Natural killer cell treated with Interleukin-12 subunit alpha and Interleukin-12 subunit beta and Interleukin-15 and Interleukin-18, amount 100 ng/mL, for 72 hours (primary cell): ENCODE results near the gene SSR1. TPM values are rescaled to one million over a fixed set of nuclear protein-coding genes. Genes with fewer than 3 reads are reported as not detected.
A peak's percentile ranks its signal among the peaks of the same experiment; 100 is the strongest.

ENCODE experiments used
- ATAC-seq, 2 donors: fragments of 150-1000 bp; cut with Tn5 transposase in 1 of 2; sonication (Bioruptor Pico), chemical (Tn5 transposase) in 1 of 2; 2 replicates each; pipeline ENCODE4 v1.10.0; 2021
- DNase-seq: peaks from one replicate; pipeline ENCODE4 v3.0.0; 2022; ENCODE audit warnings: low spot score
- H3K27ac Mint-ChIP-seq, 2 donors: 1 replicate in 1 of 2; 2 replicates in 1 of 2; pipeline ENCODE4 v1.8.0; 2022; ENCODE audit warnings: mixed read lengths in 2 of 2, mild to moderate bottlenecking in 1 of 2, moderate library complexity in 1 of 2
- H3K27me3 Mint-ChIP-seq, 2 donors: 1 replicate in 1 of 2; 2 replicates in 1 of 2; pipeline ENCODE4 v1.8.0; 2022; ENCODE audit warnings: mixed read lengths in 2 of 2
- H3K36me3 Mint-ChIP-seq: one replicate; pipeline ENCODE4 v1.8.0; 2022; ENCODE audit warnings: mixed read lengths
- H3K4me1 Mint-ChIP-seq, 2 donors: 1 replicate in 1 of 2; 2 replicates in 1 of 2; pipeline ENCODE4 v1.8.0; 2022; ENCODE audit warnings: low read depth in 2 of 2, mixed read lengths in 2 of 2, mild to moderate bottlenecking in 1 of 2
- H3K4me3 Mint-ChIP-seq: one replicate; pipeline ENCODE4 v1.8.0; 2022; ENCODE audit warnings: mixed read lengths
- H3K9me3 Mint-ChIP-seq: 2 replicates; pipeline ENCODE4 v1.8.0; 2022; ENCODE audit warnings: mixed read lengths
- total RNA-seq, 2 donors: library from RNA; stranded (reverse); gene quantifications; one replicate each; pipeline ENCODE4 v1.2.3, GENCODE V29; 2022

The SSR1 gene
- total RNA-seq, 2 donors from 2014 or later, result 154 to 194 TPM

GRCh38 chr6:7241709-7242645 is 71.0 kb downstream of the SSR1 start:
- DNase-seq (no peak), ATAC-seq (no peak)
- H3K27me3 Mint-ChIP-seq, result no peaks in the 10 kb centered on the region
- H3K27ac Mint-ChIP-seq, result peak overlapping the region in 1 of 2 donors; percentile 50
- peaks cover 5 to 16% of the 10 kb centered on the region in 2 donors for H3K4me1 Mint-ChIP-seq
- H3K4me3 Mint-ChIP-seq, result no peak overlapping the region
- no peaks in the 10 kb centered on the region for H3K9me3 Mint-ChIP-seq
- H3K36me3 Mint-ChIP-seq, result no peaks in the 10 kb centered on the region

- no peak for ATAC-seq
- peaks cover 5 to 17% of the 10 kb centered on the region in 2 donors for H3K4me1 Mint-ChIP-seq
- DNase-seq, result no peak
- no peaks in the 10 kb centered on the region for H3K36me3 Mint-ChIP-seq
- H3K27ac Mint-ChIP-seq, result peak overlapping the region in 1 of 2 donors; percentile 51
- H3K9me3 Mint-ChIP-seq, result no peaks in the 10 kb centered on the region
- no peak overlapping the region for H3K4me3 Mint-ChIP-seq
- H3K27me3 Mint-ChIP-seq, result no peaks in the 10 kb centered on the region
Observed at GRCh38 chr6:7241160-7241559, 71.8 kb downstream of the SSR1 start.

GRCh38 chr6:7240351-7240750 is 72.6 kb downstream of the SSR1 start:
- Mint-ChIP-seq H3K27me3 (no peaks in the 10 kb centered on the region), H3K4me3 (no peak overlapping the region), H3K4me1 (peaks cover 5 to 20% of the 10 kb centered on the region in 2 donors), H3K36me3 (no peaks in the 10 kb centered on the region), H3K27ac (peak overlapping the region in 1 of 2 donors; percentile 41), H3K9me3 (no peaks in the 10 kb centered on the region)
- DNase-seq (no peak), ATAC-seq (no peak)

GRCh38 chr6:7239590-7239948 is 73.4 kb downstream of the SSR1 start:
- Mint-ChIP-seq H3K9me3 (no peaks in the 10 kb centered on the region), H3K4me1 (peaks cover 5 to 20% of the 10 kb centered on the region in 2 donors), H3K27ac (no peak overlapping the region), H3K27me3 (no peaks in the 10 kb centered on the region), H3K36me3 (no peaks in the 10 kb centered on the region), H3K4me3 (no peak overlapping the region)
- ATAC-seq, result no peak
- DNase-seq, result no peak

- Mint-ChIP-seq H3K27ac (no peak overlapping the region), H3K4me1 (peaks cover 10 to 23% of the 10 kb centered on the region in 2 donors), H3K4me3 (no peak overlapping the region), H3K36me3 (no peaks in the 10 kb centered on the region), H3K27me3 (no peaks in the 10 kb centered on the region), H3K9me3 (no peaks in the 10 kb centered on the region)
- ATAC-seq (peak; percentile 79 to 81), DNase-seq (no peak)
Observed at GRCh38 chr6:7238900-7239589, 74.0 kb downstream of the SSR1 start.

- Mint-ChIP-seq H3K27ac (no peak overlapping the region), H3K4me1 (peaks cover 16 to 26% of the 10 kb centered on the region in 2 donors), H3K27me3 (no peaks in the 10 kb centered on the region), H3K9me3 (no peaks in the 10 kb centered on the region), H3K4me3 (no peak overlapping the region), H3K36me3 (no peaks in the 10 kb centered on the region)
- DNase-seq (no peak), ATAC-seq (no peak)
Observed at GRCh38 chr6:7238526-7238899, 74.5 kb downstream of the SSR1 start.

GRCh38 chr6:7237653-7238188 is 75.3 kb downstream of the SSR1 start:
- H3K4me3 Mint-ChIP-seq, result no peak overlapping the region
- H3K27ac Mint-ChIP-seq, result no peak overlapping the region
- no peak for DNase-seq
- no peaks in the 10 kb centered on the region for H3K36me3 Mint-ChIP-seq
- no peak for ATAC-seq
- peaks cover 17 to 21% of the 10 kb centered on the region in 2 donors for H3K4me1 Mint-ChIP-seq
- no peaks in the 10 kb centered on the region for H3K9me3 Mint-ChIP-seq
- H3K27me3 Mint-ChIP-seq, result no peaks in the 10 kb centered on the region

- DNase-seq (no peak), ATAC-seq (no peak)
- no peaks in the 10 kb centered on the region for H3K36me3 Mint-ChIP-seq
- peaks cover 17 to 19% of the 10 kb centered on the region in 2 donors for H3K4me1 Mint-ChIP-seq
- no peak overlapping the region for H3K27ac Mint-ChIP-seq
- no peak overlapping the region for H3K4me3 Mint-ChIP-seq
- no peaks in the 10 kb centered on the region for H3K27me3 Mint-ChIP-seq
- H3K9me3 Mint-ChIP-seq, result no peaks in the 10 kb centered on the region
Observed at GRCh38 chr6:7236306-7237209, 76.4 kb downstream of the SSR1 start.

GRCh38 chr6:7235712-7236305 is 77.2 kb downstream of the SSR1 start:
- no peaks in the 10 kb centered on the region for H3K27me3 Mint-ChIP-seq
- H3K27ac Mint-ChIP-seq, result peak overlapping the region in 1 of 2 donors; percentile 14
- ATAC-seq, result no peak

GRCh38 chr6:7234547-7234946 is 78.5 kb downstream of the SSR1 start:
- DNase-seq, result no peak
- Mint-ChIP-seq H3K27me3 (no peaks in the 10 kb centered on the region), H3K27ac (peak overlapping the region in 1 of 2 donors; percentile 14)

More at GRCh38 chr6:7235712-7236305, 77.2 kb downstream of the SSR1 start:
- no peaks in the 10 kb centered on the region for H3K36me3 Mint-ChIP-seq
- no peak for DNase-seq
- no peak overlapping the region for H3K4me3 Mint-ChIP-seq
- peaks cover 17 to 19% of the 10 kb centered on the region in 2 donors for H3K4me1 Mint-ChIP-seq
- H3K9me3 Mint-ChIP-seq, result no peaks in the 10 kb centered on the region

GRCh38 chr6:7232351-7232750 is 80.6 kb downstream of the SSR1 start:
- Mint-ChIP-seq H3K27ac (no peak overlapping the region), H3K9me3 (no peaks in the 10 kb centered on the region), H3K36me3 (no peaks in the 10 kb centered on the region), H3K27me3 (no peaks in the 10 kb centered on the region), H3K4me1 (peaks cover 12 to 13% of the 10 kb centered on the region in 2 donors), H3K4me3 (no peak overlapping the region)
- DNase-seq (no peak), ATAC-seq (no peak)

More at GRCh38 chr6:7234547-7234946, 78.5 kb downstream of the SSR1 start:
- H3K4me1 Mint-ChIP-seq, result peaks cover 17 to 18% of the 10 kb centered on the region in 2 donors
- H3K36me3 Mint-ChIP-seq, result no peaks in the 10 kb centered on the region
- no peak overlapping the region for H3K4me3 Mint-ChIP-seq
- H3K9me3 Mint-ChIP-seq, result no peaks in the 10 kb centered on the region
- ATAC-seq, result no peak

- Mint-ChIP-seq H3K27me3 (no peaks in the 10 kb centered on the region), H3K36me3 (no peaks in the 10 kb centered on the region)
Observed at GRCh38 chr6:7230956-7231713, 81.9 kb downstream of the SSR1 start.

More at GRCh38 chr6:7230956-7231713, 81.9 kb downstream of the SSR1 start:
- Mint-ChIP-seq H3K4me1 (peaks cover 12 to 18% of the 10 kb centered on the region in 2 donors), H3K4me3 (no peak overlapping the region), H3K9me3 (no peaks in the 10 kb centered on the region), H3K27ac (no peak overlapping the region)
- ATAC-seq (no peak), DNase-seq (no peak)
